Loucy (cell line): ENCODE measurements around the gene HOXA6.

Experiments
- EZH2phosphoT487 ChIP-seq: fragments of 200-600 bp; IDR thresholded peaks from 2 replicates; pipeline ENCODE4 v1.6.1; 2018; ENCODE audit warnings: antibody characterized with exemption, mild to moderate bottlenecking, moderate library complexity, borderline replicate concordance
- TF ChIP-seq, protein P1 (sequence below): fragments of 200-600 bp; sonication (generic); conservative IDR thresholded peaks from 2 replicates; pipeline ENCODE4 v1.5.1; 2014; ENCODE audit warnings: mild to moderate bottlenecking, antibody characterized with exemption, low read length

GRCh38 chr7:27167916-27168264, 20.3 kb upstream of the HOXA6 start:
- TF ChIP-seq, protein P1, sequence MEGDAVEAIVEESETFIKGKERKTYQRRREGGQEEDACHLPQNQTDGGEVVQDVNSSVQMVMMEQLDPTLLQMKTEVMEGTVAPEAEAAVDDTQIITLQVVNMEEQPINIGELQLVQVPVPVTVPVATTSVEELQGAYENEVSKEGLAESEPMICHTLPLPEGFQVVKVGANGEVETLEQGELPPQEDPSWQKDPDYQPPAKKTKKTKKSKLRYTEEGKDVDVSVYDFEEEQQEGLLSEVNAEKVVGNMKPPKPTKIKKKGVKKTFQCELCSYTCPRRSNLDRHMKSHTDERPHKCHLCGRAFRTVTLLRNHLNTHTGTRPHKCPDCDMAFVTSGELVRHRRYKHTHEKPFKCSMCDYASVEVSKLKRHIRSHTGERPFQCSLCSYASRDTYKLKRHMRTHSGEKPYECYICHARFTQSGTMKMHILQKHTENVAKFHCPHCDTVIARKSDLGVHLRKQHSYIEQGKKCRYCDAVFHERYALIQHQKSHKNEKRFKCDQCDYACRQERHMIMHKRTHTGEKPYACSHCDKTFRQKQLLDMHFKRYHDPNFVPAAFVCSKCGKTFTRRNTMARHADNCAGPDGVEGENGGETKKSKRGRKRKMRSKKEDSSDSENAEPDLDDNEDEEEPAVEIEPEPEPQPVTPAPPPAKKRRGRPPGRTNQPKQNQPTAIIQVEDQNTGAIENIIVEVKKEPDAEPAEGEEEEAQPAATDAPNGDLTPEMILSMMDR, result no peak
- TF ChIP-seq EZH2phosphoT487, result no peak
